CD4-positive, alpha-beta T cell treated with Interleukin-15 for 1 hour (primary cell): ENCODE measurements around the gene TIMELESS.
A peak's percentile ranks its signal among the peaks of the same experiment; 100 is the strongest.
"Not testable (repeated sequence)": the region's sequence is repeated elsewhere in the genome, so short reads cannot be mapped to it uniquely, and the experiment has no call there.

Experiments used
- DNase-seq: peaks from one replicate; pipeline ENCODE4 v3.0.0-alpha.2; 2020

The TIMELESS gene

DNA sequence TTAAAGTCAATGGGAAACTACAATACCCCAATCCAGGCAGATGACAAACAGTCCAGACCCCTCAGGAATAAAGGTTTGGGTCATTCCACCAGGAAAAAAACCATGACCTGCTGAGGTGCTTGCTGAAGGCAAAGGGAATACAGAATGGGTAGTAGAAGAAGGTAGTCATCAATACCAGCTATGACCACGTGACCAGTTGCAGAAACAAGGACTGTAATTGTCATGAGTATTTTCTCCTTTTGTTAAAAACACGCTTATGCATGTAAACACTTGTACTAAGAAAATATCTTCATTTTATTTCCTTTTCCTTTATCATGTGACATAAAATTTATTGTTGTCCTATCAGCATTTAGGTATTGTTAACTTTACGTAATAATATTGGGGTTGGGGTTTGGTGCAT lies 45.0 kb downstream of the TIMELESS start:
- DNase-seq = not testable (repeated sequence)

DNA sequence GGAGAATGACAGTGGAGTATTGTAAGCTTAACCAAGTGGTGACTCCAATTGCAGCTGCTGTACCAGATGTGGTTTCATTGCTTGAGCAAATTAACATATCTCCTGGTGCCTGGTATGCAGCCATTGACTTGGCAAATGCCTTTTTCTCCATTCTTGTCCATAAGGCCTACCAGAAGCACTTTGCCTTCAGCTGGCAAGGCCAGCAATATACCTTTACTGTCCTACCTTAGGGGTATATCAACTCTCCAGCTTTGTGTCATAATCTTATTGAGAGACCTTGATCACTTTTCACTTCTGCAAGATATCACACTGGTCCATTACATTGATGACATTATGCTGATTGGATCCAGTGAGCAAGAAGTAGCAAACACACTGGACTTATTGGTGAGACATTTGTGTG lies 47.6 kb downstream of the TIMELESS start:
- not testable (repeated sequence) for DNase-seq

GRCh38 chr12:56401125-56401524 lies 48.1 kb downstream of the TIMELESS start:
- DNase-seq = not testable (repeated sequence)

GRCh38 chr12:56399466-56399865 lies 49.8 kb downstream of the TIMELESS start:
- DNase-seq = not testable (repeated sequence)

- no peak for DNase-seq
Measured at GRCh38 chr12:56398324-56398723, 50.9 kb downstream of the TIMELESS start.

GRCh38 chr12:56392331-56392730 lies 56.9 kb downstream of the TIMELESS start:
- DNase-seq = no peak

DNA sequence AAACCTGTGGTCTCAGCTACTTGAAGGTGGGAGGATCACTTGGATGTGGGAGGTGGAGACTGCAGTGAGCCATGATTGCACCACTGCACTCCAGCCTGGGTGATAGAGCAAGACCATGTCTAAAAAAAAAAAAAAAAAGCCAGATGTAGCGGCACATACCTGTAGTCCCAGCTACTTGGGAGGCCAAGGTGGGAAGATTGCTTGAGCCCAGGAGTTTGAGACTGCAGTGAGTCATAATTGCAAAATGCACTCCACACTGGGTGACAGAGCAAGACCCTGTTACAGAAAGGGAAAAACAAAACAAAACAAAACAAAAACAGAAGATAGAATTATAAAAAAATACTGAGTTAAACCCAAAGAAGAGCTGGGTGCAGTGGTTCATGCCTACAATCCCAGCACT lies 57.5 kb downstream of the TIMELESS start:
- DNase-seq = no peak

DNA sequence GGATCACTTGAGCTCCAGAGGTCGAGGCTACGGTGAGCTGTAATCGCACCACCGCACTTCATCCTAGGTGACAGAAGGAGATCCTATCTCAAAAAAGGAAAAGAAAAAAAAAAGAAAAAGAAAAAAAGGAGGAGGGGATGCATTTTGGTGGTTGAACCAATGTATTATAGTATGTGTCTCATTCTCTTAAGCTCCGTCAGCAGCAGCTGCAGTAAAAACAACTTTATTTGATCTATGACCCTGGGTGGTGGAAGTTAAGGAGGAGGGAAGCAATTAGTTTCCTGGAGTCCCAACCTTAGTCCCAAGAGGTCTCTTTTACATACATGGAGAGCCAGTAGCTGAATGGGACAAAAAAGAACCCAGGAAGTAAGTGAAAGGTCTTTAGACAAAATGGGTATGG lies 59.8 kb downstream of the TIMELESS start:
- DNase-seq = no peak

DNA sequence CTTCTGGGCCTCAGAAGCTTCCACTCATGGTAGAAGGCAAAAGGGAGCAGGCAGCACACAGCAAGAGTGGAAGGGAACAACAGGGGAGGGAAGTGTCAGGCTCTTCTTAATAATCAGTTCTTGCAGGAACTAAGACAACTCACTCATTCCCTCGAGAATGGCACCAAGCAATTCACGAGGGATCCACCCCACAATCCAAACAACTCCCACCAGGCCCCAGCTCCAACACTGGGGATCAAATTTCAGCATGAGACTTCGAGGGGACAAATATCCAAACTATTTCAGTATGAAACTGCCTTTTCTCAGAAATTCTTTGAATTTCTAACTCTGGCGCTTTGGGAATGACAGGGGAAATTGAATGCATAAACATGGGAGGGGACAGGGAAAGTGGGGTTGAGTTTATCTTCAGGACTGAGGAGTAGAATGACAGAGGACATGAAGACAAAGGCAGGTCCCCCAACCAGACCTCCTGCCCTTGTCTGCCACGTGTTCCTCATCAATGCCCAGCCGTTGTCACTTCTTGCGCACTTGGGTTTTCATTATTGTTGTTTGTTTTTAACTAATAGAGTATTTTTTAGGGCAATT lies 62.0 kb downstream of the TIMELESS start:
- DNase-seq = no peak

GRCh38 chr12:56385873-56386272 lies 63.4 kb downstream of the TIMELESS start:
- no peak for DNase-seq

GRCh38 chr12:56382611-56383010 lies 66.6 kb downstream of the TIMELESS start:
- DNase-seq = no peak

DNA sequence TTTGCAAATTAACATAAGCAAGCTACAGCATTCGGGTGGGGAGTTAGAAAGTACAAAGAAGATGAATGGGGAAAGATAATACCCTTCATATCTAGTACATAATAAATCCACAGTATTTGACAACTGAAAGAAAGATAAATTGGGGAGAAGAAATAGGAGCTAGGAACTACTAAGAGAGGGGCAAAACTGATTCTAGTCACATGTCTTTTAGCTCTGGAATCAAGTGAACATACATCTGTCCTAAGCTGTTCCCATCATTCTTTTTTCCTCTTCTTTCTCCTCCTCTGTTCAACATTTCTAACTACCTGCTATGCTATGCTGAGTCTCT lies 71.3 kb downstream of the TIMELESS start:
- DNase-seq = no peak

DNA sequence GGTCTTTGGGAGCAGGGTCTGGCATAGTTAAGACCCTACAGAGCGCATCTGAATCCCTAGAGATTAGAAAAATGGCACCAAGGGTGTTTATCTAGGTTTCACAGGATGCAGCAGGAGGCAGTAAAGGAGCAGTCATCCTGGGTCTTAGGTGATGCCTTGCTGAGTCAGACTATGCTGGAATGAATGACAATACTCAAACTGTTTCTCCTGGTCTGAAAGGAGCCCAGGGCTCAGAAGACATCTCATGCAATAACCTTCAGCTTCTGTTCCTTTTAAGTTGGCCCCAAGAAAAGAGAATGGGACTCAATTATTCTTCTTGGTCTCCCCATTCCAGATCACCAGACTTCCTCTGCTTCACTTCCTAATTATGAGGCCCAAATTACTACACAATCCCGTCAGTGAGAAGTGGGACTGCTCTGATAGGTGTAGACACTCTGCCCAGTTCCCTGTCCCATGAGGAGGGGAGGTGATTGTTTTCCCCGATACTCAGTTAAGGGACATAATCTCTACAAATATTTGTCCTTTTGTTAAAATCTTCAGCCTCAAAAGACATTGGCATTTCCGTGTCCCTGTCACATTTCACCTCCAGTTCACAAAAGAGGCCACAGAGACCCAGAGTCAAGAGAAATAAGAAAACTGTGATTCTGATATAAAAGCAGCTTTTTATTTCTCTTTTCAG lies 71.8 kb downstream of the TIMELESS start:
- no peak for DNase-seq

GRCh38 chr12:56375598-56376434 lies 73.4 kb downstream of the TIMELESS start:
- peak; percentile 54 for DNase-seq

GRCh38 chr12:56374726-56375597 lies 74.3 kb downstream of the TIMELESS start:
- DNase-seq = no peak

GRCh38 chr12:56373515-56373914 lies 75.7 kb downstream of the TIMELESS start:
- DNase-seq = no peak

DNA sequence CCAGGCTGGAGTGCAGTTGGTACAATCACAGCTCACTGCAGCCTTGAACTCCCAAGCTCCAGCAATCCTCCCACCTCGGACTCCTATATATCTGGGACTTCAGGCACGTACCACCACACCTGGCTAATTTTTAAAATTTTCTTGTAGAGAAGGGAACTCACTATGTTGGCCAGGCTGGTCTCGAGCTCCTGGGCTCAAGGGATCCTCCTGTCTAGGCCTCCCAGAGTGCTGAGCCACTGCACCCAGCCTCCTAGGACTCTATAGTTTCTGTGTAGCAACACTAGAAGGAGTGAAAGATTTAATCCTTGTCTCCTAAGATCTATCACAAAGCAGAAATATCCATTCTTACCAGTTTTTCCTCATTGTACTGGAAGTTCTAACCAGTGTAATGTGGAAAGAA lies 82.3 kb downstream of the TIMELESS start:
- DNase-seq = no peak
